H1 (cell line): ENCODE results near the gene RFPL1. TPM values are rescaled to one million over a fixed set of nuclear protein-coding genes. Genes with fewer than 3 reads are reported as not detected.

Experiments
- CHD7 ChIP-seq: fragments of 300-600 bp; sonication (generic); IDR thresholded peaks from 2 replicates; pipeline ENCODE4 v1.7.1; 2012; ENCODE audit warnings: low read length, moderate library complexity, mild to moderate bottlenecking, inconsistent platforms; ENCODE audit not compliant: insufficient replicate concordance
- GTF2F1 ChIP-seq: IDR thresholded peaks from 2 replicates; pipeline ENCODE4 v1.6.1; 2012; ENCODE audit warnings: low read depth, low read length, improper control_type of control experiment, borderline replicate concordance
- polyA plus RNA-seq, 7 experiments: library from polyadenylated mRNA; depleted of rRNA in 3 of 7; stranded (reverse) in 5 of 7; unstranded in 2 of 7; fragments of >200 nt in 5 of 7; fragments of 200-250 nt in 2 of 7; gene quantifications; 1 replicate in 5 of 7; 2 replicates in 1 of 7; 4 replicates in 1 of 7; pipeline versions ENCODE4 v1.2.1 to v1.2.3, GENCODE V29; 2011 to 2013; ENCODE audit warnings: missing spikeins in 2 of 7, mixed read lengths in 2 of 7
- total RNA-seq: library from RNA; stranded (reverse); fragmentation: NEBNext Ultra II Directional; extraction: Animal tissue kit (Norgen Biotek cat#: 25700); gene quantifications from 2 replicates; pipeline ENCODE4 v1.2.1, GENCODE V29; 2021

The RFPL1 gene
- total and polyA plus RNA-seq, 2 of the 8 experiments (the other 6 are each of a cell fraction or from before 2014, with no cell fraction given): not detected

GRCh38 chr22:29473001-29473400 lies 34.6 kb downstream of the RFPL1 start (continued):
- TF ChIP-seq CHD7 (no peak), GTF2F1 (no peak)
